Measurements from ENCODE around the gene WIPF3. TPM values are rescaled to one million over a fixed set of nuclear protein-coding genes. Genes with fewer than 3 reads are reported as not detected.

Gene WIPF3
- total RNA-seq, 1 experiment from 2014 or later: 11.6 TPM

- Histone ChIP-seq H3T11ph (ENCODE audit: low read length) (no peak overlapping the region), H3K27ac (ENCODE audit: insufficient read length, low read depth, low read length) (no peak overlapping the region), H2AK5ac (ENCODE audit: insufficient read length, low read length) (no peak overlapping the region), H2BK5ac (ENCODE audit: insufficient read length, low read length) (no peak overlapping the region), H3K27me3 (ENCODE audit: insufficient read depth, low read length) (no peaks in the 10 kb centered on the region), H3K79me2 (ENCODE audit: insufficient read depth, low read length) (no peaks in the 10 kb centered on the region), H3K56ac (ENCODE audit: insufficient read length, low read depth, low read length) (no peak overlapping the region), H2BK15ac (ENCODE audit: low read depth, low read length) (no peak overlapping the region), H2BK12ac (ENCODE audit: insufficient read length, low read depth, low read length) (no peak overlapping the region), H2AFZ (ENCODE audit: low read length) (no peak overlapping the region), H4K5ac (ENCODE audit: insufficient read length, low read depth, low read length) (no peak overlapping the region), H3K79me1 (ENCODE audit: insufficient read depth, low read depth, low read length, poor library complexity, severe bottlenecking) (no peaks in the 10 kb centered on the region), H2BK120ac (ENCODE audit: low read depth, low read length, poor library complexity, severe bottlenecking) (no peak overlapping the region), H3K23ac (ENCODE audit: insufficient read length, low read depth, low read length) (no peak overlapping the region), H3K4me1 (ENCODE audit: insufficient read depth, low read length) (no peaks in the 10 kb centered on the region), H2BK20ac (ENCODE audit: low read depth, low read length, poor library complexity, severe bottlenecking) (no peak overlapping the region), H3K4me2 (ENCODE audit: insufficient read depth, insufficient read length, low read length) (no peak overlapping the region), H3K9me3 (ENCODE audit: control insufficient read depth, low read depth, low read length) (no peaks in the 10 kb centered on the region), H4K91ac (ENCODE audit: insufficient read length, low read depth, low read length) (no peak overlapping the region), H3K9ac (ENCODE audit: extremely low read depth, insufficient read length, low read length) (no peak overlapping the region), H3K14ac (ENCODE audit: insufficient read depth, low read length) (no peak overlapping the region), H3K4ac (ENCODE audit: low read depth, low read length) (no peak overlapping the region), H4K8ac (replicated peaks; ENCODE audit: insufficient read length, low read depth, low read length) (no peak overlapping the region), H4K20me1 (ENCODE audit: control insufficient read depth, insufficient read depth, insufficient read length) (no peaks in the 10 kb centered on the region), H3K18ac (ENCODE audit: insufficient read length, low read depth, low read length) (no peak overlapping the region), H3K23me2 (ENCODE audit: insufficient read length, low read depth, low read length, poor library complexity, severe bottlenecking) (no peaks in the 10 kb centered on the region)
- TF ChIP-seq CTCF (conservative IDR thresholded peaks at IDR 0.05): no peak
- no CpG with 5 or more reads among the region's 5 CpGs for WGBS (ENCODE audit: extremely low coverage, insufficient read length, low lambda C conversion rate)
- H3K36me3 Mint-ChIP-seq (ENCODE audit: insufficient read depth in 1 of 3, low read depth in 3 of 3): peaks cover 0 to 24% (median 19%) of the 10 kb centered on the region in 3 experiments; a peak in 5 of 7 replicates
- no peaks in the 10 kb centered on the region for H3K9me3 Mint-ChIP-seq
- DNase-seq: no peak
- H3K4me1 Mint-ChIP-seq: peaks cover 10 to 12% of the 10 kb centered on the region in 2 experiments
- H3K27me3 Mint-ChIP-seq (ENCODE audit: low read depth): no peaks in the 10 kb centered on the region
- H3K27ac Mint-ChIP-seq: no peak overlapping the region
- H3K4me3 Mint-ChIP-seq: no peak overlapping the region
Measured at GRCh38 chr7:29889288-29889687, 83.0 kb downstream of the WIPF3 start.

Data from H9 (cell line).